ENCODE results near the gene LPCAT4.
"Not testable (repeated sequence)": the region's sequence is repeated elsewhere in the genome, so short reads cannot be mapped to it uniquely, and the experiment has no call there.

Gene LPCAT4, protein sequence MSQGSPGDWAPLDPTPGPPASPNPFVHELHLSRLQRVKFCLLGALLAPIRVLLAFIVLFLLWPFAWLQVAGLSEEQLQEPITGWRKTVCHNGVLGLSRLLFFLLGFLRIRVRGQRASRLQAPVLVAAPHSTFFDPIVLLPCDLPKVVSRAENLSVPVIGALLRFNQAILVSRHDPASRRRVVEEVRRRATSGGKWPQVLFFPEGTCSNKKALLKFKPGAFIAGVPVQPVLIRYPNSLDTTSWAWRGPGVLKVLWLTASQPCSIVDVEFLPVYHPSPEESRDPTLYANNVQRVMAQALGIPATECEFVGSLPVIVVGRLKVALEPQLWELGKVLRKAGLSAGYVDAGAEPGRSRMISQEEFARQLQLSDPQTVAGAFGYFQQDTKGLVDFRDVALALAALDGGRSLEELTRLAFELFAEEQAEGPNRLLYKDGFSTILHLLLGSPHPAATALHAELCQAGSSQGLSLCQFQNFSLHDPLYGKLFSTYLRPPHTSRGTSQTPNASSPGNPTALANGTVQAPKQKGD

GRCh38 chr15:34367101-34368081, at the start of gene LPCAT4:
TSS of gene LPCAT4 (minus strand) at chr15:34367196. CDS start at chr15:34367100, 96 bp downstream.
- DNase-seq, result peak; percentile 93

DNA sequence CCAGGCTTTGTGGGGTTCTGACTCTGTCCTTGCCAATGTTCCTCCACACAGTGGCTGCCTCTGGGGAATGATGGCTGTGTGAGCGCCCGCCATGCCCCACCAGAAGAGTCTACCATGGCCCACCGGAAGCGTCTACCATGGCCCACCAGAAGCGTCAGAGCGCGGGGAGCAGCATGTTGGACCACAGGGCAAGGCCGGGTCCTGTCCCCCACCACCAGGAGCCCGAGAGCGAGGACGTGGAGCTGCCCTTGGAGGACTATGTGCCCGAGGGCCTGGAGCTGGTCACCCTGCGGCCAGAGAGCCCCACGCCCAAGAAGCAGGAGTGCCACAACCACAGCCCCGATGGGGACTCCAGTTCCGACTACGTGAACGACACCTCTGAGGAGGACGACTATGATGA, 42.5 kb upstream of the LPCAT4 start:
- DNase-seq, result not testable (repeated sequence)

DNA sequence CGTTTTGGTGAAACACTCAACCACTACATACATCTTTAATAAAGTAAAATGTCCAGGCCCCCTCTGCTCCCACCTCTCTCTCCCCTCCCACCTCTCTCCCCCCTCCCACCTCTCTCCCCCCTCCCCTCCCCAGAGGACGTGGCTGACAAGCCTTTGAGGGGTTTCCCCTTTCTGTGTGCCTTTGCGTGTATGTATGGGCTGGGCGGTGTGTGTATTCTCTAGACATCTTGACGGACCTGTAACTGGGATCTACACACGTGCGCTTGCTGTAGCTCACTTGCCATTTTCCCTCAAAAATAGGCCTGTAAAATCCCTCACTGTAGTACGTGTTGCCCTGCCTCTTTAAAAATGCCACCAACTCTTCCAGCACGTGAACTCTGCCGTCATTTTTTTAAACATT, 42.0 kb upstream of the LPCAT4 start:
- not testable (repeated sequence) for DNase-seq

GRCh38 chr15:34403899-34404298, 36.9 kb upstream of the LPCAT4 start:
- not testable (repeated sequence) for DNase-seq

- DNase-seq, result not testable (repeated sequence)
Measured at GRCh38 chr15:34403160-34403598, 36.2 kb upstream of the LPCAT4 start.

DNA sequence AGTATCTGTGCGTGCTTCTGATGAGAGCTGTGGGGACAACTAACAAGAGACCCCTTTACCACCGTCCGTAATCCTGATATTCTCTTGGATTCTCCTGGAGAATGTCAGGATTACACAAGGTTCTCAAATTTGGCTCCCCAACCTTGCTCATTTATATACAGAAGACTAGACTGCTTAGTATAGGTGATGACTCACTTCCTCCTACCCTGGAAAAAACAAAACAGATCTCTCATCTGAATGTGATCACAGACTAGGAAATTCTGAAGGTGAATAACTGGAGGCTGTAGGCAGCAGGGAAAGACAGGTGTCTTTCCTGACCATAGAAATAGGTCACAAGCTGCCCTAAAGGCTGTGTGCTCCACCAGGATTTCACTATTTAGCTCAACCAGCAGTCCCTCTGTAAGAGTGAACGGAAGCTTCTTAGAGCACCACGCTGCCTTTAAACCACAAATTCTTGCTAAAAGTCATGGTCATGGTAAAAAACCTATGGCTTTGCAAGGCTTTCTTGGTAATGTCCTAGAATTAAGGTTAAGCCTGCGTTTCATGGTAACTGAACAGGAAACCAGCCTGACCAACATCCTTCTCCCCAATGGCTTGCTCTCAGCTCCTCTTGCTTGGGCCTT, 30.8 kb upstream of the LPCAT4 start:
- DNase-seq, result not testable (repeated sequence)

GRCh38 chr15:34392981-34393380, 26.0 kb upstream of the LPCAT4 start:
- DNase-seq, result not testable (repeated sequence)

GRCh38 chr15:34389594-34390086, 22.6 kb upstream of the LPCAT4 start:
- DNase-seq, result not testable (repeated sequence)

GRCh38 chr15:34381829-34382521, 15.0 kb upstream of the LPCAT4 start:
- DNase-seq, result not testable (repeated sequence)

DNA sequence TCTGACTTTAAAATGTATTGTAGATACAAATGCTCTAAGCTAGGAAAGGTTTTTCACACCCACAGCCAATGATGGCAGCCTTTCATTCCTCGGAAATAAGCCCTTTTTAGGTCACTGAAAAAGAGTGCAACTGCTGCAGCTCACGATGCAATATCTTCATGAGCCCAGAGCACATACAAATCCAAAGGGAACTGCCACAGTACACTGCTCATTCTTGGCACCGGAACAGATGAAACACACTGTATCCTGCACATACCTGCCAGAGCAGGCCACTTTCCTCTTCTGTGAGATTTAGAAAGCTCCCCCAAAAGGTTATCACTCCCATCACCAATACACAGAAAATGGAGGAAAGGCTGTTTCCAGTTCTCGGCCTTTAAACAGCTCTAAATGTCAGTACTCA, 13.5 kb upstream of the LPCAT4 start:
- peak; percentile 24 for DNase-seq

DNA sequence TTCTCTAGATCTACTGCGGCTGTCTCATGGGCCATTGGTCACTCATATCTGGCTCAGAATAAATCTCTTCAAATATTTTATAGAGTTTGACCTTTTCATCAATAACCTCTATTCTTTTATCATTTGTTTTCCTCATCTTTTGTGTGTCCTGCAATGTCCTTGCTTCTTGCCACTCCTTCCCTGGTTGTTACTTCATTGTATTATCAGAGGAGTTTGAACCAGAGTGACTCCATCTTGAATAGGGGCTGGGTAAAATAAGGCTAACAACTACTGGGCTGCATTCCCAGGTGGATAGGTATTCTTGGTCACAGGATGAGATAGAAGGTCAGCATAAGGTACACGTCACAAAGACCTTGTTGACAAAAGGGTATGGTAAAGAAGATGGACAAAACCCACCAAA, 9.9 kb upstream of the LPCAT4 start:
- DNase-seq, result no peak

GRCh38 chr15:34375541-34375940, 8.5 kb upstream of the LPCAT4 start:
- not testable (repeated sequence) for DNase-seq

- no peak for DNase-seq
Measured at GRCh38 chr15:34374816-34375215, 7.8 kb upstream of the LPCAT4 start.

GRCh38 chr15:34373951-34374350, 7.0 kb upstream of the LPCAT4 start:
- DNase-seq, result no peak

- no peak for DNase-seq
Measured at GRCh38 chr15:34370643-34371042, 3.6 kb upstream of the LPCAT4 start.

GRCh38 chr15:34370129-34370528, 3.1 kb upstream of the LPCAT4 start:
- DNase-seq, result no peak

- peak; percentile 77 for DNase-seq
Measured at GRCh38 chr15:34366271-34367065, 528 bp downstream of the LPCAT4 start.

GRCh38 chr15:34365836-34366235, 1.2 kb downstream of the LPCAT4 start:
- DNase-seq, result no peak

DNA sequence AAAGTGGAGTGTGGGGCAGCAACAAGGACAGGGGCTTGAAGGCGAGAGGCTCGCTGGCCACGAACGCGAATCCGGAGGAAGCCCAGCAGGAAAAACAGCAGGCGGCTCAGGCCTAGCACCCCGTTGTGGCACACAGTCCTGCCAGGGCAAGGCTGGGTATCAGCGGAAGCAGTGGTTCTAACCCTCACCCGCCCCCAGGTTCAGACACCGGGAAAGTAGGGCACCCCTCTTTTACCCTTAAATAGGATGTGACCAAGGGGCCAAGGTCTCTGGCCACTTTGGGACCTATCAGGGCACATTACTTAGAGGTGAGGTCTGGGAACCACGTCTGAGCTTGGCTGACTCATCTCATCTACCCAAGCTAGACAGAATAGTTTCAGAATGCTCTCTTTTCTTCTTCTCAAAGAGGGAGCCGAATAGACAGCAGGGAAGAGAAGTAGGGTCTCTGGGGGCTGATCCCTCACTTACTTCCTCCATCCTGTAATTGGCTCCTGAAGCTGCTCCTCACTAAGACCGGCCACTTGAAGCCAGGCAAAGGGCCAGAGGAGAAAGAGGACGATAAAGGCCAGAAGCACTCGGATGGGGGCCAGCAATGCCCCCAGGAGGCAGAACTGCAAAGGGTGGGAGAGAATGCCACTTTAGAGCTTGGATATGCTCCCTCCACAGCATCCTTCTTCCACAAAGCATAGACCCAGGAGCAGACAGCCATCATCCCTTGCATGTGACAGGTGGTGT, 1.7 kb downstream of the LPCAT4 start:
- peak; percentile 66 for DNase-seq

DNA sequence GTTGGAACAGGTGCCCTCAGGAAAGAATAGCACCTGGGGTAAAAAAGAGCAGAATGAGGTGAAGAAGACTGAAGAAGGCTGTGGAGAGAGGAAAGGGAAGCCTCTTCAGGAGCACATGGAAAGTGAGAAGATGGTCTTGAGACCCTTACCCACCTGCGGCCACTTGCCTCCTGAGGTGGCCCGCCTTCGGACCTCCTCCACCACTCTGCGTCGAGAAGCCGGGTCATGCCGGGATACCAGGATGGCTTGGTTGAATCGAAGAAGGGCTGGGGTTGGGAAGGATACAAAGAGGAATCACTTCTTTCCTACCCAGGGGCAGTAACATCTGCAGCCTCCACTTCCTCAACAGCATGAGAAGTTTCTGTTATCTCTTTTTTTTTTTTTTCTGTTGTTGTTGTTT, 3.0 kb downstream of the LPCAT4 start:
- DNase-seq, result no peak
